Karpas-422 (cell line): Measurements from ENCODE around the gene RND2. TPM values are rescaled to one million over a fixed set of nuclear protein-coding genes. Genes with fewer than 3 reads are reported as not detected.

Source experiments
- DNase-seq: peaks from one replicate; pipeline ENCODE4 v3.0.0-alpha.2; 2015
- H2AFZ ChIP-seq: fragments of 200-600 bp; sonication (generic); 2 replicates; pipeline ENCODE4 v1.6.1; 2014; ENCODE audit warnings: antibody characterized with exemption, low read length, mixed read lengths
- H3K27ac ChIP-seq: fragments of 200-600 bp; sonication (generic); 2 replicates; pipeline ENCODE4 v1.5.1; 2014; ENCODE audit warnings: mild to moderate bottlenecking, low read length, moderate library complexity
- H3K27me3 ChIP-seq: fragments of 200-600 bp; sonication (generic); 2 replicates; pipeline ENCODE4 v1.6.1; 2014; ENCODE audit warnings: low read length, mixed read lengths
- H3K36me3 ChIP-seq: fragments of 200-600 bp; sonication (generic); 2 replicates; pipeline ENCODE4 v1.6.1; 2014; ENCODE audit warnings: low read length, mixed read lengths; ENCODE audit not compliant: insufficient read depth
- H3K4me1 ChIP-seq: fragments of 200-600 bp; sonication (generic); 2 replicates; pipeline ENCODE4 v1.6.1; 2014; ENCODE audit warnings: mild to moderate bottlenecking, low read length, mixed read lengths
- H3K4me2 ChIP-seq: fragments of 200-600 bp; sonication (generic); 2 replicates; pipeline ENCODE4 v1.6.1; 2014; ENCODE audit warnings: low read length, low read depth, mild to moderate bottlenecking; ENCODE audit not compliant: poor library complexity, severe bottlenecking
- H3K4me3 ChIP-seq: fragments of 200-600 bp; sonication (generic); 2 replicates; pipeline ENCODE4 v1.5.1; 2014; ENCODE audit warnings: mild to moderate bottlenecking, antibody characterized with exemption, low read length, mixed read lengths
- H3K79me2 ChIP-seq: fragments of 200-600 bp; sonication (generic); 2 replicates; pipeline ENCODE4 v1.6.1; 2014; ENCODE audit warnings: mild to moderate bottlenecking, low read length, mixed read lengths
- H3K9ac ChIP-seq: fragments of 200-600 bp; sonication (generic); 2 replicates; pipeline ENCODE4 v1.6.0; 2014; ENCODE audit warnings: low read length
- H3K9me2 ChIP-seq: fragments of 200-600 bp; sonication (generic), shearing (Covaris generic); replicated peaks from 2 replicates; pipeline ENCODE4 v1.6.0; 2014; ENCODE audit warnings: mild to moderate bottlenecking, low read length, moderate library complexity; ENCODE audit not compliant: insufficient read depth
- H3K9me3 ChIP-seq: fragments of 300-700, 200-600 bp; sonication (generic); 2 replicates; pipeline ENCODE4 v1.6.1; 2014; ENCODE audit warnings: low read length, mixed read lengths
- H4K20me1 ChIP-seq: fragments of 200-600 bp; sonication (generic); 2 replicates; pipeline ENCODE4 v1.6.1; 2014; ENCODE audit warnings: mild to moderate bottlenecking, antibody characterized with exemption, low read length, low read depth; ENCODE audit not compliant: insufficient read depth
- total RNA-seq: library from RNA; depleted of rRNA; stranded (reverse); fragments of >200 nt; shearing (Covaris generic); gene quantifications from 2 replicates; pipeline ENCODE4 v1.2.3, GENCODE V29; 2014; ENCODE audit warnings: low replicate concordance

RND2 gene
- total RNA-seq, 1 experiment from 2014 or later = 0.30 TPM

DNA sequence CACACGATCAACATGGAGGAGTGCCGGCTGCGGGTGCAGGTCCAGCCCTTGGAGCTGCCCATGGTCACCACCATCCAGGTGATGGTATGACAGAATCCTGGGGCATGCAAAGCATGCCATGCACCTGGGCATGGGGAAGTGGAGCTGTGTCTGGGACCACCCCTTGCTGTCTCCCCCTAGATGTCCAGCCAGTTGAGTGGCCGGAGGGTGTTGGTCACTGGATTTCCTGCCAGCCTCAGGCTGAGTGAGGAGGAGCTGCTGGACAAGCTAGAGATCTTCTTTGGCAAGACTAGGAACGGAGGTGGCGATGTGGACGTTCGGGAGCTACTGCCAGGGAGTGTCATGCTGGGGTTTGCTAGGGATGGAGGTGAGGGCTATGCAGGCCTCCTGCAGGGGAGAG lies 11.7 kb upstream of the RND2 start:
- Histone ChIP-seq H2AFZ (no peak overlapping the region), H3K79me2 (no peaks in the 10 kb centered on the region), H3K36me3 (no peaks in the 10 kb centered on the region), H3K4me3 (no peak overlapping the region), H3K4me1 (peaks cover 5% of the 10 kb centered on the region), H3K9me3 (no peaks in the 10 kb centered on the region), H4K20me1 (no peaks in the 10 kb centered on the region), H3K27me3 (no peaks in the 10 kb centered on the region), H3K9me2 (no peaks in the 10 kb centered on the region), H3K9ac (no peak overlapping the region), H3K4me2 (no peak overlapping the region), H3K27ac (no peak overlapping the region)
- no peak for DNase-seq

GRCh38 chr17:43014020-43014648 lies 10.9 kb upstream of the RND2 start:
- H4K20me1 ChIP-seq = no peaks in the 10 kb centered on the region
- H3K27me3 ChIP-seq = no peaks in the 10 kb centered on the region
- H3K9me2 ChIP-seq = no peaks in the 10 kb centered on the region
- no peak overlapping the region for H3K4me2 ChIP-seq
- H3K9me3 ChIP-seq = no peaks in the 10 kb centered on the region
- no peak overlapping the region for H2AFZ ChIP-seq
- no peak overlapping the region for H3K9ac ChIP-seq
- no peak for DNase-seq
- no peak overlapping the region for H3K27ac ChIP-seq
- no peak overlapping the region for H3K4me3 ChIP-seq
- peaks cover 12% of the 10 kb centered on the region for H3K4me1 ChIP-seq
- no peaks in the 10 kb centered on the region for H3K36me3 ChIP-seq
- 0 out of 2 replicates have a peak, but pooled peaks cover 3% of the 10 kb centered on the region for H3K79me2 ChIP-seq

DNA sequence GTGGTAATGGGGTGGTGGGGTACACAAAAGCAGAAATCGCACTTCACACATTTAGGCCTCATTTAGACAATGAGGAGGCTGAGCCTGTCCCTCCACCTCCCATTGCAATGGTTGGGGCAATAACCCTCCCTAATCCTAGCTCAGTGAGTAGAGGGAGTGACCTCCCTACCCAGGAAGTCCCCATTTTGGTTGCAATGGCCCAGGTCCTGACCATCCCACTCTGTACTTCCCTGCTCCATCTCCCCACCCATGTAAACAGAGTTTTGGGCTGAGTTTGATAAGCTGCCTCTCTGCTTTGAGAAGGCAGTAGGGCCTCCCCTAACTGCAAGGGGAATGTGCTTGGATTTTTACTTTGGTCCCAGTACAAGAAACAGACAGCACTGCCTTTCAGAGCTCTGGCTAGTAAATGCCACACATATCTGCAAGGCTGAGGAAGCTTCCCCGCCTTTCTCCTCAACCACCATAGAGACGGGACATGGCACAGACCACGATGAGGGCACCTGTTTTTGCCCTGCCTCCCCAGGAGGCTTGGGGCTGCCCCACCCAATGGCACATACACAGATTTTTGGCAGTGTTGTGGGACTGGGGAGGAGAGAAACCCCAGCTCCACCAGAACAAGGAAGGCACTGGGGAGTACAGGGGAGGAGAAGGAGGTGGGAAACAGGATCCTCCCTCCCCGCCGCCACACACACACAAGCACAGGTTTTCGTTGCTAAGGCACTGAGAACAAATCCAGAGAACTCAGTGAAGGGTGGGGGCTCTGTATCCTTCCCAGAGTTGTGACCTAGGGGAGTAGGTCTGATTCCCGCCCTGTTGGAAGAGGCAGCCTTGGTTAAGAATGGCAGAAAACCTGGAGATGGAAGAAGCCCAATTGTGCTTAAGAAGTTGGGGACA lies 10.1 kb upstream of the RND2 start:
- H2AFZ ChIP-seq = no peak overlapping the region
- no peaks in the 10 kb centered on the region for H3K27me3 ChIP-seq
- no peaks in the 10 kb centered on the region for H3K9me3 ChIP-seq
- no peaks in the 10 kb centered on the region for H3K36me3 ChIP-seq
- H4K20me1 ChIP-seq = no peaks in the 10 kb centered on the region
- no peak overlapping the region for H3K27ac ChIP-seq
- peaks cover 12% of the 10 kb centered on the region for H3K4me1 ChIP-seq
- H3K4me3 ChIP-seq = no peak overlapping the region
- peaks cover 4% of the 10 kb centered on the region; the same call in 1 of the 2 replicates for H3K79me2 ChIP-seq
- no peak overlapping the region for H3K4me2 ChIP-seq
- H3K9ac ChIP-seq = no peak overlapping the region
- no peaks in the 10 kb centered on the region for H3K9me2 ChIP-seq
- DNase-seq = no peak

- H3K4me1 ChIP-seq = peaks cover 12% of the 10 kb centered on the region
- no peaks in the 10 kb centered on the region for H3K27me3 ChIP-seq
- H4K20me1 ChIP-seq = no peaks in the 10 kb centered on the region
- no peaks in the 10 kb centered on the region for H3K9me2 ChIP-seq
- no peak overlapping the region for H3K4me2 ChIP-seq
- no peak overlapping the region for H3K9ac ChIP-seq
- no peak overlapping the region for H3K27ac ChIP-seq
- peaks cover 10% of the 10 kb centered on the region; the same call in 1 of the 2 replicates for H3K79me2 ChIP-seq
- H3K4me3 ChIP-seq = no peak overlapping the region
- no peak for DNase-seq
- H3K9me3 ChIP-seq = no peaks in the 10 kb centered on the region
- H3K36me3 ChIP-seq = no peaks in the 10 kb centered on the region
- H2AFZ ChIP-seq = no peak overlapping the region
Observed at GRCh38 chr17:43015579-43015978, 9.5 kb upstream of the RND2 start.

DNA sequence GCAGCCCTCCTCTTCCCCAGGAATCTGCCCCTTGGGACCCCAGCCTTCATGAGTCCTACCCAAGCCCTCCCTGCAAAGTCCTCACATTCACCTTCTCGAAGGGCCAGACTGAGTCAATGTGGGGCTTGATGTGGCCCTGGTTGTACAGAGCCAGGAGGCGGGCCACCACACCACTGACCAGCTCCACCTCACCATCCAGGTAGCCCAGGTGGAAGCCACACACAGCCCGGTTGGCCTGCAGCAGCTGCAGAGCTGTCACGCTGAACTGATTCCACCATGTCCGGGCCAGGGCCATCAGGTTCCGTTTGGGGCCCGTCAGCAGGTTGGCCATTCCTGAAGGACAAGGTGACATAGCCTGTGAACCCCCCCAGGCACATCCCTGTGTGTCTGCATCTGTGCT lies 8.8 kb upstream of the RND2 start:
- H3K27ac ChIP-seq = no peak overlapping the region
- H3K9me2 ChIP-seq = no peaks in the 10 kb centered on the region
- H2AFZ ChIP-seq = no peak overlapping the region
- H3K9me3 ChIP-seq = no peaks in the 10 kb centered on the region
- no peak overlapping the region for H3K4me2 ChIP-seq
- H4K20me1 ChIP-seq = no peaks in the 10 kb centered on the region
- H3K4me3 ChIP-seq = no peak overlapping the region
- peaks cover 17% of the 10 kb centered on the region for H3K4me1 ChIP-seq
- H3K9ac ChIP-seq = no peak overlapping the region
- peaks cover 13% of the 10 kb centered on the region; the same call in 1 of the 2 replicates for H3K79me2 ChIP-seq
- H3K36me3 ChIP-seq = no peaks in the 10 kb centered on the region
- DNase-seq = no peak
- H3K27me3 ChIP-seq = no peaks in the 10 kb centered on the region

- H3K4me1 ChIP-seq = peaks cover 18% of the 10 kb centered on the region
- no peaks in the 10 kb centered on the region for H3K9me2 ChIP-seq
- H3K27ac ChIP-seq = no peak overlapping the region
- H3K36me3 ChIP-seq = no peaks in the 10 kb centered on the region
- peak; percentile 72 for DNase-seq
- no peak overlapping the region for H2AFZ ChIP-seq
- H4K20me1 ChIP-seq = no peaks in the 10 kb centered on the region
- H3K4me3 ChIP-seq = no peak overlapping the region
- H3K4me2 ChIP-seq = peak overlapping the region; percentile 8
- peaks cover 13% of the 10 kb centered on the region; the same call in 1 of the 2 replicates for H3K79me2 ChIP-seq
- no peaks in the 10 kb centered on the region for H3K9me3 ChIP-seq
- H3K9ac ChIP-seq = no peak overlapping the region
- no peaks in the 10 kb centered on the region for H3K27me3 ChIP-seq
Observed at GRCh38 chr17:43018008-43018853, 6.8 kb upstream of the RND2 start.

- Histone ChIP-seq H3K9me3 (no peaks in the 10 kb centered on the region), H3K4me1 (peaks cover 18% of the 10 kb centered on the region), H3K9ac (no peak overlapping the region), H3K4me3 (no peak overlapping the region), H3K4me2 (no peak overlapping the region), H3K36me3 (no peaks in the 10 kb centered on the region), H3K9me2 (no peaks in the 10 kb centered on the region), H3K79me2 (peaks cover 13% of the 10 kb centered on the region; the same call in 1 of the 2 replicates), H2AFZ (no peak overlapping the region), H3K27ac (no peak overlapping the region), H4K20me1 (no peaks in the 10 kb centered on the region), H3K27me3 (no peaks in the 10 kb centered on the region)
- DNase-seq = no peak
Observed at GRCh38 chr17:43018932-43019331, 6.1 kb upstream of the RND2 start.

DNA sequence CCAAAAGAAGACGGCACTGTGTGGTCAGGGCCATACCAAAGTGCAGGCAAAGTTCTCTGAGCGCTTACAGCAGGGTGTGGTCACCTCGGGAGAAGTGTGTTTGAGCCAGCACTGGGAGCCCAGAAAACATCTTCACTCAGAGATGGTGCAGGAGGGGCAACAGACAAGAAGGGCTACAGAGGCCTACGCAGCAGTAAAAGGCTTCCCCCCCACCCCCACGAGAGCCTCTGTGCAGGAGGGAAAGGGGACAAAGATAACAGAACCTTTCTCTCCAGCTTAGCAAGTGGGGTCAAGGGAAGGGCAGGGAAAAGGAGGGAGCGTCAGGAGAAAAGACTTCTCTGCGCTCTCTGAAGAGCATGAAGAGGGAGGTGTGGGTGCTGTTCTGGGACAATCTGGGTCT lies 5.6 kb upstream of the RND2 start:
- H3K27me3 ChIP-seq = no peaks in the 10 kb centered on the region
- no peaks in the 10 kb centered on the region for H4K20me1 ChIP-seq
- no peaks in the 10 kb centered on the region for H3K36me3 ChIP-seq
- no peak overlapping the region for H3K4me3 ChIP-seq
- H3K4me1 ChIP-seq = peaks cover 20% of the 10 kb centered on the region
- H2AFZ ChIP-seq = no peak overlapping the region
- no peak overlapping the region for H3K27ac ChIP-seq
- no peaks in the 10 kb centered on the region for H3K9me2 ChIP-seq
- H3K4me2 ChIP-seq = no peak overlapping the region
- peaks cover 13% of the 10 kb centered on the region; the same call in 1 of the 2 replicates for H3K79me2 ChIP-seq
- DNase-seq = no peak
- H3K9me3 ChIP-seq = no peaks in the 10 kb centered on the region
- H3K9ac ChIP-seq = no peak overlapping the region
